GM21515 (cell line): ENCODE data around the gene IL1R1.

Source experiments
- ATAC-seq: cut with Tn5 transposase; IDR thresholded peaks from one replicate; pipeline ENCODE4 v1.9.1; 2021; ENCODE audit not compliant: unreplicated experiment

Gene IL1R1

DNA sequence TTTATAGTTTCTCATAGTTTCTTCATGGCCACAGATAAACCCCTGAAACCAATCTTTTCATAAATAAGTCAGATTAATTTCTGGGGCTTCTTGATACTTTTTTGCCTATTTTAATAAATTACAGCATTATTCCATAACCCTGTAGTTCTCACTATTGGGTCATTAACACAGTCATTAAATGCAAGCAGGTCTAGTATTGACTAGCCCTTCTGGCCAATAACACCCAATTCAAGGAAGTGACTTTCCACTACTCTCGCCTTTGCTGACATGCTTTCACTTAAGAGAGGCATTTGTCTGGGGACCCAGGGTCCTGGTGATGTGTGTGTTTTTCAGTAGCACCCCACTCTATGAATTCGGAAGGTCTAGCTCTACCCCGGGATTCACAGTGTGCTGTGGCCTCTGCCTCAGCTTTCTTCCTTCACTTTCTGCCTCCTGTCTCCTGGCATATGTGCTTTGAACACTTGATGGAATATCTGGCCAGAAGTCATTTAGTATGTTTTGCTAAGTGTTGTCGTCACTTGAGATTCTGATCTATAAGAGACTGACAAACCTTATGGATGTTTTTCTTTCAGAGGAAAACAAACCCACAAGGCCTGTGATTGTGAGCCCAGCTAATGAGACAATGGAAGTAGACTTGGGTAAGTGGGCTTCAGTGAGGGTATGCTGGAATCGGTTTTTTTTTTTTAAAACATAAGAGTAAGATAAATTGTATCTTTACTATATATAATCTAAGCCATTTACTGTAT is 25.7 kb downstream of the IL1R1 start:
- no peak for ATAC-seq

DNA sequence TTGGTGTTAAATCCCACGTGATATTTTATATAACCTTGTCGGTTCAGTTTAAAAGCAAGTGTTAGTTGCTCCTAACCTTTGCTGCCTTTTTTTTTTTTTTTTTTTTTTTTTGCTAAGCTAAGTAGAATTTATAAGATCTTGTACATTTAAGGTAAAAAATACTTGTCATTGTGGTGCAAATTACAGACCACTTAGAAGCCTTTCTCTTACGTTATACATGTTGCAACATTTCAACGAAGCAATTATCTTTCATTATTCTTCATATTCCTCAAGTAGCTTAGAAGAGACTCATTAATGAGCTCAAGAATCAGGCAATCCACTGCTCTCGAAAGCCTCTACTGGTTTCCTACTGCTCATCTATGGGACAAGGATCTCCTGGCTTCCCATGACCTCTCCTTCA is 29.4 kb downstream of the IL1R1 start:
- ATAC-seq, result no peak

DNA sequence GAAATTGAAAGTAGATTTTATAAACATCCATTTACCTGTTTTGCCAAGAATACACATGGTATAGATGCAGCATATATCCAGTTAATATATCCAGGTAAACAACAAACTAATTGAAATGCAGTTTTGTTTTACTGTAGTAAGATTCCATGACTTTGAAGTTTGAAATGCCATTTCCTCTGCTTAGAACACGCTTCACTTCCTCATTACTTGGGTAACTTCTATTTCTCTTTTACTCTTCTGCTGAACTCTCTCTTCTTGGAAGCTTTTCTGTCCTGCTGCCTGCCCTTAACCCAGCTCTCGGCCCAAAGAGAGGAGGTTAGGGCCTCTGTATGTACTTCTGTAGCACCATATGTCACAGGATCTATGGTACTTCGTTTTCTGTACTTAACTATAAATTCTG is 30.2 kb downstream of the IL1R1 start:
- no peak for ATAC-seq

DNA sequence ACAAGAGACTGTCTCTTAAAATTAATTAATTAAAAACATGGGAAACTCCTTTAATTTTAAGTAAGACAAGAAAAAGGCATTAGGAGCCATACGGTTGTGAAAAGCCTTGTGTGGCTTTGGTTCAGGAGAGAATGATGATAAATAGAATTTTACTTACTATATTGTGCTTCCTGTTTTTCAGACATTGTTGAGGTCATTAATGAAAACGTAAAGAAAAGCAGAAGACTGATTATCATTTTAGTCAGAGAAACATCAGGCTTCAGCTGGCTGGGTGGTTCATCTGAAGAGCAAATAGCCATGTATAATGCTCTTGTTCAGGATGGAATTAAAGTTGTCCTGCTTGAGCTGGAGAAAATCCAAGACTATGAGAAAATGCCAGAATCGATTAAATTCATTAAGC is 33.6 kb downstream of the IL1R1 start:
- ATAC-seq, result no peak

DNA sequence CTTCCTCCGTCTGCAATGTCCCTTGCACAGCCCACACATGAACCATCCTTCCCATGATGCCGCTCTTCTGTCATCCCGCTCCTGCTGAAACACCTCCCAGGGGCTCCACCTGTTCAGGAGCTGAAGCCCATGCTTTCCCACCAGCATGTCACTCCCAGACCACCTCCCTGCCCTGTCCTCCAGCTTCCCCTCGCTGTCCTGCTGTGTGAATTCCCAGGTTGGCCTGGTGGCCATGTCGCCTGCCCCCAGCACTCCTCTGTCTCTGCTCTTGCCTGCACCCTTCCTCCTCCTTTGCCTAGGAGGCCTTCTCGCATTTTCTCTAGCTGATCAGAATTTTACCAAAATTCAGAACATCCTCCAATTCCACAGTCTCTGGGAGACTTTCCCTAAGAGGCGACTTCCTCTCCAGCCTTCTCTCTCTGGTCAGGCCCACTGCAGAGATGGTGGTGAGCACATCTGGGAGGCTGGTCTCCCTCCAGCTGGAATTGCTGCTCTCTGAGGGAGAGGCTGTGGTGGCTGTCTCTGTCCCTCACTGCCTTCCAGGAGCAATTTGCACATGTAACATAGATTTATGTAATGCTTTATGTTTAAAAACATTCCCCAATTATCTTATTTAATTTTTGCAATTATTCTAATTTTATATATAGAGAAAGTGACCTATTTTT is 35.4 kb downstream of the IL1R1 start:
- no peak for ATAC-seq

DNA sequence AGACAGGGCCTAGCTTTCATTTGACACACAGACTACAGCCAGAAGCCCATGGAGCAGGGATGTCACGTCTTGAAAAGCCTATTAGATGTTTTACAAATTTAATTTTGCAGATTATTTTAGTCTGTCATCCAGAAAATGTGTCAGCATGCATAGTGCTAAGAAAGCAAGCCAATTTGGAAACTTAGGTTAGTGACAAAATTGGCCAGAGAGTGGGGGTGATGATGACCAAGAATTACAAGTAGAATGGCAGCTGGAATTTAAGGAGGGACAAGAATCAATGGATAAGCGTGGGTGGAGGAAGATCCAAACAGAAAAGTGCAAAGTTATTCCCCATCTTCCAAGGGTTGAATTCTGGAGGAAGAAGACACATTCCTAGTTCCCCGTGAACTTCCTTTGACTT is 36.5 kb downstream of the IL1R1 start:
- ATAC-seq, result no peak

DNA sequence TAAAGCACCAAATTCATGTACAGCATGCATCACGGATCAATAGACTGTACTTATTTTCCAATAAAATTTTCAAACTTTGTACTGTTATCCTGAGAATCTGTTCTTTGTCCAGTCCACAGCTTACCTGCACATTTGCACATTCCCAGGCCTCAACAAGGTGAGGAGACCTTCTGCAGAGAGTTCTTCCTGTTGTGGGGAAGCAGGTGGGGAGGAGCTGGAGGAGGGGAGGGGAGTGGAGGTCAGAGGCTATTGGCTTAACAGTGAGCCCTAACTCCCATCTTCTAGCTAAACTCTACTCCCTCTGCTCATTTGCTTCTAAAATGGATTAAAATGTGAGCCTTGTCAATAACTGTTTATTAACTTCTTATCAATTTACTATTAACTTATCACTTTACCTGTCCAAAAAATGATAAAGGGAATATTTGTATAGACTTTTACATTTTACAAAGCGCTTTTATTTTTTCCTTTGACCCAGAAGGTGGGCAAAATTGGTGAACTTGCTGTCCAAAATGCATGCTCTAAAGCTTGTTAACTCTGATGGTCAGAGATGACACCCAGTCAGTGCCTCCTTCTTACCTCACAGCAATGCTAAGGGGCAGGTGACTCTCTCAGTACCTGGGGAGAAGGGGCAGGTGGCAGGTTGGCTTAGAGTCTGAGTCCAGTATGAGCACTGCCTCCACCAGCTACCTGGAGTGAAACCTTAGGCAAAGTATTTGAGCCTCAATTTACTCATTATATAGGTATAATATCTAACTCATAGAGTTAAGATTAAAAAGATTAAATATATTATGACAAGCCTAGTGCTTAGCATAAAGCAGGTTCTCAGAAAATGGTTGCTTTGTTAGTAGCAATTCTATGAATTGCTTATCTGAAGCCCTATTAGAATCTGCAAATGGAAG is 37.5 kb downstream of the IL1R1 start:
- no peak for ATAC-seq

DNA sequence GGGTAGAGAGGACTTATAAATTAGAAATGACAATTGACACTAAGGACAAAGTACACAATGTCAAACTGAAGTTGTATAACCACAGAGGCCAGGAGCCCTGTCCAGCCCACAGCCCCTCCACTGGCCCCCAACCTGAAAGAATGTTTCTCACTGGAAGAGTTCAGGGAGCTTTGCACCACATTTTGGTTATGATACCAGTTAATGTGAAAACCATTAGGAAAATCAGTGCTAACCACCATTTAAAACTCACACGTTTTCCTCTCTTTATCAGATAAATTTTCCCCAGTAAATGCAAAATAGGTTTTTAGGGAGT is 38.1 kb downstream of the IL1R1 start:
- no peak for ATAC-seq

DNA sequence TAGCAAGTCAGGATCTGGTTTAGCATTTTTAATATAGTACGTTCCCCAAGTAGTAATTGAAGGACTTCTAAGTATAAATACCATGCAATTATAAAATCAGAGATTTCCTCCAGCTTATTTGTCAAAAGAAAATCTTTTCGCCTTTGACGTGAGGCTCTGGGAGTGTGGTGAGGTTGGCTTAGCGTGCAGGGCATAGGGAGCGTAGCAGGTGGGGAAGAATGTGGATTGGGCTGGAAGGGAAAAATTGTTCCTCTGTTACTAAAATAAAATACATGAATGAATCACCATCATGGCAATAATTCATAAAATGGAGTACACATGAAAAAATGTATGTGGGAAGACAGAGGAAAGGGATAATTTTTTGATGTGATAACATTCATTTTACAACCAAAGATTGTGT is 38.8 kb downstream of the IL1R1 start:
- no peak for ATAC-seq

DNA sequence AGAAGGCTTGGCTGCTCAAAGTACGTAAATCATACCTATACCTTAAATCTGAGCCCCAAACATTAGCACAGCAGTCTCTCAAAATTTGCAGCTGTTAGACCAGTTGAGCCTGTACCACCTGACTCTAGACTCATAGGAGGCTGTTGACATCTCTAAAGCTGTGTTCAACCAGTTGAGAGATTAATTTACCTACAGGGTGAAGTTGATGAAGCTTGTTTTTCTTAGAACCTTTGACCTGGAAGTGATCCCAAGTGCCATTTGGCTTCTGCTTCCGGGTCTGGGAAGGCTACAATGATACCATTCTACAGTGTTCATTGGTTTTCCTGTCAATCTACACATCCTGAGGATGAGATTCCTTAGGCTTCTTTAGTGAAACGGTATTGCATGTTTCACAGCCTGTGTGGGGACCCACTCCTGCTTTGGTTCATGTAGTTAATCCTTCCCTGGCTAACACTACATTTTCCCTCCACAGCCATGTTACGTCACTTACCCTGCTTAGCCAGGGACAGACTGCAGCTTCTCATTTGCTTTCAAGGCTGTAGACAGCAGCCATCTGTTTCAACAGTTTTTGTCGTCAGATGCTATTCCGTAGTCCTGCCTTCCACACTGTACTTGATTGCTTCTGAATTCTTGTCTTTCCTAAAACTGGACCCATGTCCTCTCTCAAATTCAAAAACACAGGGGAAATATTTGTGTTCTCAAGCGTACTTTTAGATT is 39.5 kb downstream of the IL1R1 start:
- no peak for ATAC-seq

DNA sequence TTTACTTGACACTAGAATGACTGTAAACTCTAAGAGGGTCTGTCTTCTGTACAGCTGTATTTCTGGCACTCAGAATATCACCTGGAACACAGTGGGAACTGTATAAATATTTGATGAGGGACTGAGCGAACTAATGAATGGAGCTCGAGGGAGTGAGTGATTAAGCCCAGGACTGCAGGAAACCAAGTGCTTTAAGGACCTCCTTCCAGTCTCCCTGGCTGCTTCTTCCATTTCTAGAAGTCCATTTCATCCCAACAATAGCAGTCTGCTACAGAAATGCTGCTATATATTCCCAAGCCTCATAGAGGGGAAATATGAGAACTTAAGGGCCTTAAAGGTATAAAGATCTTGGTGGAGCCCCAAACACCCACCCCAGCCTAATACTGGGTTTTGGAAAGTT is 41.5 kb downstream of the IL1R1 start:
- no peak for ATAC-seq

DNA sequence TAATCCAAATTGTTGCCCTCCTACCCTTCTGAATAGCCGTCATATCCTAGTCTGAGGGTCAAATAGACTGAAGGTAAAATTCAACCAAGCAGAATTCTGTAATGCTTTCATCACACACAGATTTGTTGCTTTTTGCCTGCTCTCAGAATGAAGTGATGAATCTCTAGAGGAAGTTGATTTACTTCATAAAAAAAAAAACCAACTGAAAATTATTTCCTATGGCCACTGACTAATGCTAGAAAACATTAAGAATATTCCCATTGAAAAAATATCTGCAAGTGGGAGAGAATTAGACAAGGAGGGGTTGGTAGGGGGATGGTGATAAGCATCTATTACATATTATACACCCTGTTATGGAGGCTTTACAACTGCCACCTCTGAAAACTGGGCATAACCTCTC is 42.0 kb downstream of the IL1R1 start:
- ATAC-seq, result no peak

DNA sequence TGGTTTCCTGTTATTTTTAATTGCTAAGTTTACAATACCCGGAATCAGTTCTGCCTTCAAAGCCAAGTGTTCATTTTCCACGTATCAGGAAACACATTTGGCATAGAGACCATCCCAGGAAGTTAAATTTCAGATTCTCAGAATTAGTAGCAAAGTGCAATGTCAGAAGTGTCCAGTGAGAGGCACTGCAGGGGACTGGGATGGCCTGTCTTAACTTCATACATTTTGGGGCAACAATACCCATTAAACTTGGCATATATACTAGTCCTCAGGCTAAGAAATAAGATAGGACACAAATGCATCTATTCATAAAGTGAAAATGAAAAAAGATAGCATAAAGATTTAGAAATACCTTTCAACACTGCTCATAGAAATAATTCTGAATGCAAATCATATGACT is 42.8 kb downstream of the IL1R1 start:
- no peak for ATAC-seq

DNA sequence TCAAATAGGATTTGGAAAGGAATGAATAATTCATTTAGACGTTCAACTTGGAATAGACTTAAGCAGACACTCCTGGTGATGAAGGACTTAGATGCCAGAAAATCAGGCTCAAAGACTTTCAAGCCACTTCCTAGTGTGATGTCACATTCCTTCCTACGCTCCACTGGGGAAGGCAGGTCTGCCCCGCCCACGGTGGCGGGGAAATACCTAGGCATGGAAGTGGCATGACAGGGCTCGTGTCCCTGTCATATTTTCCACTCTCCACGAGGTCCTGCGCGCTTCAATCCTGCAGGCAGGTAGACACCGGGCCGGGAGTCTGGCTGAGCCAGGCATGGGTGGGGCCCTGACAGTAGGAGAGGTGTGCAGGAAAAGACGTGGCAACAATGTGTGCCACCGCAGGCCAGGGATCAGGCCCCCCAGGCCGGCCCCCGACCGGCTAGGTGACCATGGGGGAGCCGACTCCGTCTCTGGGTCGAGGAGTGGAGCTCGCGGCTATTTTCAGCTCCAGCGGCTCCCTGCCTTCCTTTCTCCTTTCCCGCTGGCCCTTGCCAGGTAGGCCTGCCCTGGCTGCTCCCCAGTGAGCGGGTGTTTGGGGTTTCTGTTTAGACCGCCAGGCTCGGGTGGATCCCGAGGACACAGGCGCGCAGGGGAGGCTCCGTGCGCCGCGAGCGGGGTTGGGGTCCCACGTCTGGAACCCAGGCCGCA is 44.4 kb downstream of the IL1R1 start, which contains the start of gene IL1RL2:
TSS of gene IL1RL2 (plus strand) at position 233 of the 705 bp plus-strand sequence. CDS start 845 bp downstream, outside the sequence.
- no peak for ATAC-seq

DNA sequence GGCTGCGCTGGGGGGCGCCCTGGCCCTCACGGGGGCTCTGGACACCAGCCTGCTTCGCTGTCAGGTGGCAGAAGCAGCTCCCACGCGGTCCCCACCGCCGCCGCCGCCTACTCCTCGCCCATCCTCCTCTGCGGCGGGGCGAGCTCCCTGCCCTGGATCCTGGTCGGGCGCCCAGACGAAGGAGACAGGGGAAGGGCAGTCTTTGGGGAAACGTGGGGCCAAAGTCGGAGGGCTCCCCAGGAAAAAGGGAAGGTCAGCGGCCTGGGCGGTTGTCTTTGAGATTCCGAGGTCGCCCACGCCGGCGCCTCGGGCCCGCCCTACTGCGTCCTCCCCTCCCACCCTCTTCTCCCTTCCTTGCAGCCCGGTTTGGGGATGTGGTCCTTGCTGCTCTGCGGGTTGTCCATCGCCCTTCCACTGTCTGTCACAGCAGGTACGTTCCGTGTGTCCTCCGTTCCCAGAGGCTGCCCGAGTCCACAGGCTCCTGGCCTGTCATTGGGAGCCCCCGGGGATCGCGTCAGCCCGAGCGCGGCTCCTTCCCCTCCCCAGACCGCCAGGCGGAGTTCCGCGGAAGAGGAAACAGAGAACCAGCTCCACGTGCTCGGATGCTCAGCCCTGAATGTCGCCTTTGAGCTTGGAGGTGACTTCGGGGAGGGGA is 45.1 kb downstream of the IL1R1 start:
- no peak for ATAC-seq

DNA sequence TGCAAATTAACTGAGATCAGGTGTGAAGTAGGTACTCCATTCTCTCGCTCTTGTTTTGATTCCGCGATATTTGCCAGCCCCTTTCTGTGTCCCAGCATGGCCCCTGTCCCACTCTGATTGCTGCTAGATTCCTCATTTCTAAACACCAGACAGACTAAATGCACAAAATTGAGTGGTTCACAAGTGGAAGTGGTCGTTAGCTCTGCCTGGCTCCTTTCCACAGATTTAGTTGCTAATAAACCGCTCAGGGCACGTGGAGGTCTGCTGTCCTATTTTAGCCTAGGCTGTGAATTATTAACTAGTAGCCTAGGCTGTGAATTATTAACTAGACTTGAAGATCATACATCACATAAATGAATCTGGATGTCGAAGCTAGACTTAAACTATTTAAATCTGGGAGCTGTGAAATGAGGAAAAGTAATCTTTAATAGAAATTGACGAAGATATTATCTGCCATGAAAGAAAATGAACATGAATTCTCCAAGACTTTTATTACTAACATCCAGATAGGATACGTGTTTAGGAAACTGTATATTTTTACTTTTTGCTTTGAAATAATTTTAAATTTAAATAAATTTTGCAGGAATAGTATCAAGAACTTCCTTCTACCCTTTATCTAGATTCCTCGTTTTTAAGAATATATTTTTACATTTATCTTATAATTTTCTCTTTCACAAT is 48.0 kb downstream of the IL1R1 start:
- ATAC-seq, result no peak

DNA sequence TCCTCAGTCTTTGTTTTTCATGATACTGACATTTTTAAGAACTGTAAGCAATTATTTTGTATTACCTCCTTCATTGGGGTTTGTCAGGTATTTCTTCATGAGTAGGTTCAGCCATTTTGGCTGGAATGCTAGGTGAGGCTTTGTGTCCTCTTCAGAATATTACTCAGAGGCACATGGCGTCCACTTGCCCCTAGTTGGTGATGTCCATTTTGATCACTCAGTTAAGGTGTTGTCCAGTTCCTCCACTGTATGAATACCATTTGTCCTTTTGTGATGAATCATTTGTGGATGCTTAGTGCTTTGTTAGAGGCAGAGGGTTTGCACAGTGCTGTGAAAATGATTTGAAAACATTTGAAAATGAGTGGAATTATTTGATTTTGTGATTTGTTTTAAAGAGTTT is 49.0 kb downstream of the IL1R1 start:
- ATAC-seq, result no peak

DNA sequence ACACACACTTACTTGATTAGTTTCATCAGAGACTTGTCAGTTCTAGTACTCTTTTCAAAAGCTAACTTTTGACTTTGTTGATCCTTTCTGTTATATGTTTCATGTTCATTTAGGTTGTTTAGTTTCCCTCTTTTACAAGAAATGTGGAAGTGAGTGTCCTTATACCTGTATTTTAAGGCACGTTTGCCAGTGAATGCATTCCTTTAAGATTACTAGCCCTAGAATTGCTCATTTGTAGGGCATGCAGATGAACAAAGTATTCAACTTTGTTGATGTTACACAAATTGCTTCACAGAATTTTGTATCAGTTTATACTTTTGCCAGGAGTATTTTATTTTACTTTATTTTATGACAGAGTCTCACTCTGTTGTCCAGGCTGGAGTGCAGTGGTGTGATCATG is 50.5 kb downstream of the IL1R1 start:
- ATAC-seq, result no peak

DNA sequence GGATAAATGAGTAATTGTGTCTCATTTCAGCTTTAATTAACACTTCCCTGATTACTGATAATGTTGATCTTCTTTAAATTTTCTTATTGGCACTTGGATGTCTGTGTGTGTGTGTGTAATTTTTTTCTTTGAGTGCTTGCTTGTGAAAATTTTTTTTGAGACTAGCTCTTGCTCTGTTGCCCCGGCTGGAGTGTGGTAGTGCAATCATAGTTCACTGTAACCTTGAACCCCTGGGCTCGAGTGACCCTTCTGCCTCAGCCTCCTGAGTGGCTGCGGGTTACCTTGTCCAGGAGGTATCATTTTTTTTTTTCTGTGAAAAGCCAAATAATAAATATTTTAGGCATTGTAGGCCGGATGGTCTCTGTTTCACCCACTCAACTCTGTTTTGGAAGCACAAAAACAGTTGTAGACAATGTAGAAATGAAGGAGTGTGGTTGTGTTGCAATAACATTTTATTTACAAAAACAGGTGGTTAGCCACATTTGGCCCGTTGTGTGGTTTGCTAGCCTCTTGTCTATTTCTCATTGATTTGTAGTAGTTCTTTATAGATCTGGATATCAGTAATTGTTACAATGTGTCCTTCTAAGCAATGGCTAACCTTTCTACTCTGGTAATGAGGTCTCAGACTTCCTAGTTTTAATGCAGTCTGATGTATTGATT is 52.2 kb downstream of the IL1R1 start:
- ATAC-seq, result no peak
